Measurements from ENCODE around the gene GPC6.

Gene GPC6

DNA sequence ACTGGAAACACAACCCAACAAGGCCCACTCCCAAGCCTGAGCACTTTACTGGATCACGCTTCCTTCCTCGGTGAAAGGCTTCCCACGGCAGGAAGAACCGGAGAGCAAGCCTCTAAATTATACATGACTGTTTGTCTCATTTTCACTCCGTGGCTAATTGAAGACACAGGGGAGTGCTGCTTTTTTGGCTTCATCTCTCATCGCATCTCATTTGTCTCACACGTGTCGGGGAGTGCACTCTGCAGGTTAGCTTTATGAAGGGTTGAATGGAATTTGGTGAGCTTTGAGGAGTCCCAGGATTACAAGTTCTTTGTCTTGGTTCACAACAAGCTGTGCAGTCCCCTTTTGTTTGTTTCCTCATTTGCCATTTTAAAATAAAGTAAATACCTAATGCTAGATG lies 544.6 kb downstream of the GPC6 start:
- H3K18ac ChIP-seq (ENCODE audit: low read length) = no peak overlapping the region
- H4K8ac ChIP-seq (ENCODE audit: low read depth, low read length) = no peak overlapping the region
- H3K14ac ChIP-seq (ENCODE audit: low read length) = no peak overlapping the region
- WGBS (ENCODE audit: extremely low coverage, insufficient coverage, insufficient read length) = no CpG with 5 or more reads among the region's 8 CpGs
- no peak overlapping the region for H3K9ac ChIP-seq (ENCODE audit: low read length)
- H4K12ac ChIP-seq (ENCODE audit: low read depth, low read length) = no peak overlapping the region
- H3K27me3 ChIP-seq (ENCODE audit: insufficient read depth, low read length) = no peaks in the 10 kb centered on the region
- H3K4ac ChIP-seq (ENCODE audit: low read depth, low read length) = no peak overlapping the region
- no peak overlapping the region for H2BK12ac ChIP-seq (ENCODE audit: low read length)
- no peak overlapping the region for H2BK120ac ChIP-seq (ENCODE audit: insufficient read depth, low read length, poor library complexity)
- no peak overlapping the region for H2AK5ac ChIP-seq (ENCODE audit: low read length)
- H3K79me2 ChIP-seq (ENCODE audit: control insufficient read depth, insufficient read depth, low read length, poor library complexity) = no peaks in the 10 kb centered on the region
- H2AFZ ChIP-seq (ENCODE audit: insufficient read depth, low read length, poor library complexity) = no peak overlapping the region
- H3K4me1 ChIP-seq (ENCODE audit: control insufficient read depth in 1 of 2, insufficient read depth in 2 of 2, low read length in 2 of 2) = no peaks in the 10 kb centered on the region
- no peak for DNase-seq
- H2BK5ac ChIP-seq (ENCODE audit: low read depth, low read length, poor library complexity) = no peak overlapping the region
- no peak overlapping the region for H3K27ac ChIP-seq (ENCODE audit: low read depth, low read length)
- no peaks in the 10 kb centered on the region for H3K9me3 ChIP-seq (ENCODE audit: insufficient read depth, low read depth, low read length)
- no peaks in the 10 kb centered on the region for H3K36me3 ChIP-seq (ENCODE audit: control insufficient read depth in 1 of 2, insufficient read depth in 2 of 2, low read length in 2 of 2)
- H4K91ac ChIP-seq (ENCODE audit: low read depth, low read length) = no peak overlapping the region
- H3K4me2 ChIP-seq (ENCODE audit: low read length) = no peak overlapping the region
- no peak overlapping the region for H3K23ac ChIP-seq (ENCODE audit: low read length)
- no peak overlapping the region for H3K4me3 ChIP-seq (ENCODE audit: low read depth, low read length)
- no peaks in the 10 kb centered on the region for H3K79me1 ChIP-seq (ENCODE audit: low read length)

DNA sequence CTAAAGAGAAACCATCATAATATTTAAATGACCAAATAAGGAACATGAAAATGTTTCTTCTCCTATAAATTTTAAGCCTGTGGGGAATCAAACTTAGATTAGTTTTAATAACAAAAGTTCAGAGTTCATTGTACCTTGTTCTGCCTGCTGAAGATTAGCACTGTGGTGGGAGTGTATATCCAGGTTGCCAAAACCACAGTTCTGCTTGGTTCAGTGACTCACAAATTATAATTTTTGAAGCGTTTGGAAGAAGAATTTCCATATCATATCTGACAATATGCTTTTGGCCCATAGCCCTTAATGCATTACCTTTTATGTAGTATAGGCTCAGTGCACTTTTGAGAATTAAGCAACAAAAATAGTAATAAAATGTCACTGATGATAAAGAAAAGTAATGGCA lies 545.2 kb downstream of the GPC6 start:
- no peaks in the 10 kb centered on the region for H3K79me1 ChIP-seq (ENCODE audit: low read length)
- H2BK12ac ChIP-seq (ENCODE audit: low read length) = no peak overlapping the region
- no peak for DNase-seq
- peaks cover 0 to 2% of the 10 kb centered on the region in 2 experiments for H3K4me1 ChIP-seq (ENCODE audit: control insufficient read depth in 1 of 2, insufficient read depth in 2 of 2, low read length in 2 of 2)
- no peaks in the 10 kb centered on the region for H3K36me3 ChIP-seq (ENCODE audit: control insufficient read depth in 1 of 2, insufficient read depth in 2 of 2, low read length in 2 of 2)
- no peak overlapping the region for H3K4me3 ChIP-seq (ENCODE audit: low read depth, low read length)
- H2AK5ac ChIP-seq (ENCODE audit: low read length) = no peak overlapping the region
- H2AFZ ChIP-seq (ENCODE audit: insufficient read depth, low read length, poor library complexity) = no peak overlapping the region
- no CpG with 5 or more reads among the region's 1 CpG for WGBS (ENCODE audit: extremely low coverage, insufficient coverage, insufficient read length)
- no peak overlapping the region for H3K4ac ChIP-seq (ENCODE audit: low read depth, low read length)
- no peaks in the 10 kb centered on the region for H3K9me3 ChIP-seq (ENCODE audit: insufficient read depth, low read depth, low read length)
- no peak overlapping the region for H3K23ac ChIP-seq (ENCODE audit: low read length)
- H4K8ac ChIP-seq (ENCODE audit: low read depth, low read length) = no peak overlapping the region
- H2BK5ac ChIP-seq (ENCODE audit: low read depth, low read length, poor library complexity) = no peak overlapping the region
- no peak overlapping the region for H3K18ac ChIP-seq (ENCODE audit: low read length)
- H4K12ac ChIP-seq (ENCODE audit: low read depth, low read length) = no peak overlapping the region
- no peaks in the 10 kb centered on the region for H3K79me2 ChIP-seq (ENCODE audit: control insufficient read depth, insufficient read depth, low read length, poor library complexity)
- H3K4me2 ChIP-seq (ENCODE audit: low read length) = no peak overlapping the region
- H3K27ac ChIP-seq (ENCODE audit: low read depth, low read length) = no peak overlapping the region
- no peak overlapping the region for H3K14ac ChIP-seq (ENCODE audit: low read length)
- H3K9ac ChIP-seq (ENCODE audit: low read length) = no peak overlapping the region
- H2BK120ac ChIP-seq (ENCODE audit: insufficient read depth, low read length, poor library complexity) = no peak overlapping the region
- H3K27me3 ChIP-seq (ENCODE audit: insufficient read depth, low read length) = no peaks in the 10 kb centered on the region
- H4K91ac ChIP-seq (ENCODE audit: low read depth, low read length) = no peak overlapping the region

DNA sequence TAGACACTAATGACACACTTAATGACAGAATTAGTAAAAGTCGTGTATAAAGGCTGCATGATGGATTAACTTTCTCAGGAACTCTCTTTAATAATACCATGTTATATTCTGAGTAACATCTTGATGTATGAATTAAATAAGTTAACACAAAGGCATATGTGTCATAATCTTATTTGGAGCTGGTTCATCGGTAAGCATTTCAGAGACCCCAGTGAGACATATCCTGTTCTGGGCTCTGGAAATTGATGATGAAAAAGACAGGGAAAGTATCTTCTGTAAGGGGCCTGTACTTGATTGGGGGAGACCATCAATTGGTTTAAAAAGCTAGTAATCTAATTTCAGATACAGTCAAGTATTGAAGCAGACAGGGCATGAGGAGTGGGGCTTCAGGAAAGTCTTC lies 547.9 kb downstream of the GPC6 start:
- Histone ChIP-seq H2BK5ac (ENCODE audit: low read depth, low read length, poor library complexity) (no peak overlapping the region), H4K12ac (ENCODE audit: low read depth, low read length) (no peak overlapping the region), H3K79me2 (ENCODE audit: control insufficient read depth, insufficient read depth, low read length, poor library complexity) (no peaks in the 10 kb centered on the region), H3K27ac (ENCODE audit: low read depth, low read length) (no peak overlapping the region), H3K4me1 (ENCODE audit: control insufficient read depth in 1 of 2, insufficient read depth in 2 of 2, low read length in 2 of 2) (peaks cover 0 to 2% of the 10 kb centered on the region in 2 experiments), H3K9ac (ENCODE audit: low read length) (no peak overlapping the region), H3K18ac (ENCODE audit: low read length) (no peak overlapping the region), H3K79me1 (ENCODE audit: low read length) (no peaks in the 10 kb centered on the region), H3K9me3 (ENCODE audit: insufficient read depth, low read depth, low read length) (no peaks in the 10 kb centered on the region), H2AFZ (ENCODE audit: insufficient read depth, low read length, poor library complexity) (no peak overlapping the region), H3K36me3 (ENCODE audit: control insufficient read depth in 1 of 2, insufficient read depth in 2 of 2, low read length in 2 of 2) (no peaks in the 10 kb centered on the region), H2BK12ac (ENCODE audit: low read length) (no peak overlapping the region), H3K4me3 (ENCODE audit: low read depth, low read length) (no peak overlapping the region), H3K23ac (ENCODE audit: low read length) (no peak overlapping the region), H2BK120ac (ENCODE audit: insufficient read depth, low read length, poor library complexity) (no peak overlapping the region), H2AK5ac (ENCODE audit: low read length) (no peak overlapping the region), H4K8ac (ENCODE audit: low read depth, low read length) (no peak overlapping the region), H3K4ac (ENCODE audit: low read depth, low read length) (no peak overlapping the region), H3K27me3 (ENCODE audit: insufficient read depth, low read length) (no peaks in the 10 kb centered on the region), H4K91ac (ENCODE audit: low read depth, low read length) (no peak overlapping the region), H3K4me2 (ENCODE audit: low read length) (no peak overlapping the region), H3K14ac (ENCODE audit: low read length) (no peak overlapping the region)
- WGBS (ENCODE audit: extremely low coverage, insufficient coverage, insufficient read length) = no CpG with 5 or more reads among the region's 2 CpGs
- no peak for DNase-seq

DNA sequence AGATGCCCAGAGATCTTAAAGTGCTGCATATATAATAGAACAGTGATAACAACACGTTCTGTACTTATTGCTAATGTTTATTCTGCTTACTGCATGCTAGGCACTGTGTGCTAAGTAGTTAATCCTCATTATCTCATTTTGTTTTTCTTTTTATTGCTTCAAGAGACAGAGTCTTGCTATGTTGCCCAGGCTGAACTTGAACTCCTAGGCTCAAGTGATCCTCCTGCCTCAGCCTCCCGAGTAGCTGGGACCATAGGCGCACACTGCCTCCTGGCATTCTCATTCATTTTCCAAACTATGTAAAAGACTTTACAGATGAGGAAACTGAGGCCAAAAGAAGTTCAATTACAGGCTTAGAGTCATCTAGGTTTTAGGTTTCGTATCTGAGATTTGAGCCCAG lies 548.4 kb downstream of the GPC6 start:
- no peaks in the 10 kb centered on the region for H3K79me2 ChIP-seq (ENCODE audit: control insufficient read depth, insufficient read depth, low read length, poor library complexity)
- H3K14ac ChIP-seq (ENCODE audit: low read length) = no peak overlapping the region
- H3K9me3 ChIP-seq (ENCODE audit: insufficient read depth, low read depth, low read length) = no peaks in the 10 kb centered on the region
- H3K4ac ChIP-seq (ENCODE audit: low read depth, low read length) = no peak overlapping the region
- H3K27me3 ChIP-seq (ENCODE audit: insufficient read depth, low read length) = no peaks in the 10 kb centered on the region
- no peak overlapping the region for H2AK5ac ChIP-seq (ENCODE audit: low read length)
- H3K27ac ChIP-seq (ENCODE audit: low read depth, low read length) = no peak overlapping the region
- H3K36me3 ChIP-seq (ENCODE audit: control insufficient read depth in 1 of 2, insufficient read depth in 2 of 2, low read length in 2 of 2) = no peaks in the 10 kb centered on the region
- no peak overlapping the region for H2BK5ac ChIP-seq (ENCODE audit: low read depth, low read length, poor library complexity)
- H2BK120ac ChIP-seq (ENCODE audit: insufficient read depth, low read length, poor library complexity) = no peak overlapping the region
- no peak overlapping the region for H3K4me3 ChIP-seq (ENCODE audit: low read depth, low read length)
- H3K23ac ChIP-seq (ENCODE audit: low read length) = no peak overlapping the region
- no peak overlapping the region for H4K12ac ChIP-seq (ENCODE audit: low read depth, low read length)
- no peak for DNase-seq
- H2BK12ac ChIP-seq (ENCODE audit: low read length) = no peak overlapping the region
- no CpG with 5 or more reads among the region's 4 CpGs for WGBS (ENCODE audit: extremely low coverage, insufficient coverage, insufficient read length)
- H3K4me1 ChIP-seq (ENCODE audit: control insufficient read depth in 1 of 2, insufficient read depth in 2 of 2, low read length in 2 of 2) = peaks cover 0 to 2% of the 10 kb centered on the region in 2 experiments
- no peak overlapping the region for H3K18ac ChIP-seq (ENCODE audit: low read length)
- no peak overlapping the region for H4K8ac ChIP-seq (ENCODE audit: low read depth, low read length)
- no peaks in the 10 kb centered on the region for H3K79me1 ChIP-seq (ENCODE audit: low read length)
- no peak overlapping the region for H2AFZ ChIP-seq (ENCODE audit: insufficient read depth, low read length, poor library complexity)
- no peak overlapping the region for H3K4me2 ChIP-seq (ENCODE audit: low read length)
- no peak overlapping the region for H4K91ac ChIP-seq (ENCODE audit: low read depth, low read length)
- H3K9ac ChIP-seq (ENCODE audit: low read length) = no peak overlapping the region
